ENCODE data around the gene PC.

DNA sequence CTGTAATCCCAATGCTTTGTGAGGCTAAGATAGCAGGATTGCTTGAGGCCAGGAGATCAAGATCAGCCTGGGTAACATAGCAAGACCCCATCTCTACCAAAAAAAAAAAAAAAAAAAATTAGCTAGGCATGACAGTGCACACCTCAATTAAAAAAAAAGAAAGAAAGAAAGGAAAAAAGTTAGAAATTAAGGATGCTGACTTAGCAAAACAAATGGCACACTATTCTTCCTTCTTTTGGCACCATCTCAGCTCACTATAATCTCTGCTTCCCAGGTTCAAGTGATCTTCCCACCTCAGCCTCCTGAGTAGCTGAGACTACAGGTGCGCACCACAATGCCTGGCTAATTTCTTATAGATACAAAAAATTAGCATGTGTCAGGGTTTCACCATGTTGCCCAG, 33.9 kb downstream of the PC start:
- TF ChIP-seq, protein P1, sequence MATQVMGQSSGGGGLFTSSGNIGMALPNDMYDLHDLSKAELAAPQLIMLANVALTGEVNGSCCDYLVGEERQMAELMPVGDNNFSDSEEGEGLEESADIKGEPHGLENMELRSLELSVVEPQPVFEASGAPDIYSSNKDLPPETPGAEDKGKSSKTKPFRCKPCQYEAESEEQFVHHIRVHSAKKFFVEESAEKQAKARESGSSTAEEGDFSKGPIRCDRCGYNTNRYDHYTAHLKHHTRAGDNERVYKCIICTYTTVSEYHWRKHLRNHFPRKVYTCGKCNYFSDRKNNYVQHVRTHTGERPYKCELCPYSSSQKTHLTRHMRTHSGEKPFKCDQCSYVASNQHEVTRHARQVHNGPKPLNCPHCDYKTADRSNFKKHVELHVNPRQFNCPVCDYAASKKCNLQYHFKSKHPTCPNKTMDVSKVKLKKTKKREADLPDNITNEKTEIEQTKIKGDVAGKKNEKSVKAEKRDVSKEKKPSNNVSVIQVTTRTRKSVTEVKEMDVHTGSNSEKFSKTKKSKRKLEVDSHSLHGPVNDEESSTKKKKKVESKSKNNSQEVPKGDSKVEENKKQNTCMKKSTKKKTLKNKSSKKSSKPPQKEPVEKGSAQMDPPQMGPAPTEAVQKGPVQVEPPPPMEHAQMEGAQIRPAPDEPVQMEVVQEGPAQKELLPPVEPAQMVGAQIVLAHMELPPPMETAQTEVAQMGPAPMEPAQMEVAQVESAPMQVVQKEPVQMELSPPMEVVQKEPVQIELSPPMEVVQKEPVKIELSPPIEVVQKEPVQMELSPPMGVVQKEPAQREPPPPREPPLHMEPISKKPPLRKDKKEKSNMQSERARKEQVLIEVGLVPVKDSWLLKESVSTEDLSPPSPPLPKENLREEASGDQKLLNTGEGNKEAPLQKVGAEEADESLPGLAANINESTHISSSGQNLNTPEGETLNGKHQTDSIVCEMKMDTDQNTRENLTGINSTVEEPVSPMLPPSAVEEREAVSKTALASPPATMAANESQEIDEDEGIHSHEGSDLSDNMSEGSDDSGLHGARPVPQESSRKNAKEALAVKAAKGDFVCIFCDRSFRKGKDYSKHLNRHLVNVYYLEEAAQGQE (IDR thresholded peaks at IDR 0.05; ENCODE audit: low read depth) = no peak
- no peak for TF ChIP-seq NFIC (IDR thresholded peaks at IDR 0.05)
- TF ChIP-seq CREB1 (IDR thresholded peaks at IDR 0.05; ENCODE audit: low read depth) = no peak
- no peak for TF ChIP-seq RAD21 (IDR thresholded peaks at IDR 0.05; ENCODE audit: low read depth)
- TF ChIP-seq ZBTB7A (IDR thresholded peaks at IDR 0.05; ENCODE audit: low read depth) = no peak
- TF ChIP-seq TAF1 (IDR thresholded peaks at IDR 0.05; ENCODE audit: low read depth) = no peak
- no peak for TF ChIP-seq YY1 (IDR thresholded peaks at IDR 0.05; ENCODE audit: low read depth)
- TF ChIP-seq CEBPB (IDR thresholded peaks at IDR 0.05) = no peak
- TF ChIP-seq TEAD4 (IDR thresholded peaks at IDR 0.05) = no peak
- no peak for TF ChIP-seq EGR1 (IDR thresholded peaks at IDR 0.05)
- TF ChIP-seq EP300 (IDR thresholded peaks at IDR 0.05; ENCODE audit: borderline replicate concordance) = no peak
- TF ChIP-seq FOXM1 (IDR thresholded peaks at IDR 0.05; ENCODE audit: borderline replicate concordance, low read depth) = no peak
- TF ChIP-seq, protein P2, sequence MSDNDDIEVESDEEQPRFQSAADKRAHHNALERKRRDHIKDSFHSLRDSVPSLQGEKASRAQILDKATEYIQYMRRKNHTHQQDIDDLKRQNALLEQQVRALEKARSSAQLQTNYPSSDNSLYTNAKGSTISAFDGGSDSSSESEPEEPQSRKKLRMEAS (IDR thresholded peaks at IDR 0.05) = no peak
- TF ChIP-seq, protein P3, sequence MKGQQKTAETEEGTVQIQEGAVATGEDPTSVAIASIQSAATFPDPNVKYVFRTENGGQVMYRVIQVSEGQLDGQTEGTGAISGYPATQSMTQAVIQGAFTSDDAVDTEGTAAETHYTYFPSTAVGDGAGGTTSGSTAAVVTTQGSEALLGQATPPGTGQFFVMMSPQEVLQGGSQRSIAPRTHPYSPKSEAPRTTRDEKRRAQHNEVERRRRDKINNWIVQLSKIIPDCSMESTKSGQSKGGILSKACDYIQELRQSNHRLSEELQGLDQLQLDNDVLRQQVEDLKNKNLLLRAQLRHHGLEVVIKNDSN (IDR thresholded peaks at IDR 0.05) = no peak

Data from Ishikawa (cell line).